T47D (cell line): ENCODE measurements around the gene XPO1.
"Not testable (repeated sequence)": the region's sequence is repeated elsewhere in the genome, so short reads cannot be mapped to it uniquely, and the experiment has no call there.

Source experiments
- DNase-seq, 2 experiments: peaks; one replicate each; pipeline versions ENCODE4 v3.0.0 to v3.0.0-alpha.2; 2011 to 2012; ENCODE audit warnings: low read depth in 1 of 2, low spot score in 1 of 2
- JUND ChIP-seq: IDR thresholded peaks from 2 replicates; pipeline ENCODE4 v1.6.1; 2012; ENCODE audit warnings: low read depth
- in situ Hi-C: cut with HindIII; loops from 2 replicates; pipeline ENCODE4 v1.10.0; 2016; ENCODE audit warnings: low sequenced_read_pairs, low pct_unique_long_range_greater_than_20kb

XPO1 gene

GRCh38 chr2:61549546-61549945 is 11.4 kb upstream of the XPO1 start:
- no peak for TF ChIP-seq JUND
- in situ Hi-C loops: no loop called here
- DNase-seq: no peak

- no peak for TF ChIP-seq JUND
- DNase-seq: no peak
- in situ Hi-C loops: no loop called here
These were observed 4.9 kb upstream of the XPO1 start for GRCh38 chr2:61543062-61543461.

- DNase-seq, in situ Hi-C loops: not testable (repeated sequence)
These were observed 2.0 kb upstream of the XPO1 start for GRCh38 chr2:61540167-61540566.

- in situ Hi-C loops: no loop called here
- DNase-seq: peak in 1 of 2 experiments; percentile 16
- TF ChIP-seq JUND: no peak
These were observed 864 bp upstream of the XPO1 start for GRCh38 chr2:61538920-61539520.

- DNase-seq: no peak
- TF ChIP-seq JUND: no peak
- in situ Hi-C loops: no loop called here
These were observed 281 bp downstream of the XPO1 start for GRCh38 chr2:61537950-61538199.

GRCh38 chr2:61537277-61537949 is 743 bp downstream of the XPO1 start:
- DNase-seq: peak in 1 of 2 experiments; percentile 15
- TF ChIP-seq JUND: no peak
- in situ Hi-C loops: no loop called here

GRCh38 chr2:61536572-61537276 is 1.4 kb downstream of the XPO1 start:
- in situ Hi-C loops: no loop called here
- TF ChIP-seq JUND: no peak
- DNase-seq: peak; percentile 22 to 77

- DNase-seq: peak in 1 of 2 experiments; percentile 16
- in situ Hi-C loops: no loop called here
- TF ChIP-seq JUND: no peak
These were observed 2.0 kb downstream of the XPO1 start for GRCh38 chr2:61536180-61536571.

GRCh38 chr2:61535449-61535848 is 2.7 kb downstream of the XPO1 start:
- TF ChIP-seq JUND: no peak
- DNase-seq: no peak
- in situ Hi-C loops: no loop called here

GRCh38 chr2:61534926-61535325 is 3.2 kb downstream of the XPO1 start:
- DNase-seq: no peak
- no peak for TF ChIP-seq JUND

GRCh38 chr2:61530749-61531148 is 7.4 kb downstream of the XPO1 start:
- in situ Hi-C loops: no loop called here
- DNase-seq: no peak
- no peak for TF ChIP-seq JUND

More at GRCh38 chr2:61534926-61535325, 3.2 kb downstream of the XPO1 start:
- in situ Hi-C loops: no loop called here

GRCh38 chr2:61529944-61530735 is 8.0 kb downstream of the XPO1 start:
- no peak for TF ChIP-seq JUND

GRCh38 chr2:61520261-61520660 is 17.9 kb downstream of the XPO1 start:
- TF ChIP-seq JUND: no peak
- in situ Hi-C loops: no loop called here
- DNase-seq: no peak

More at GRCh38 chr2:61529944-61530735, 8.0 kb downstream of the XPO1 start:
- DNase-seq: no peak
- in situ Hi-C loops: no loop called here
